A204.1 (cell line): ENCODE results near the gene RGS11.

Experiments
- FAIRE-seq: peaks from 2 replicates; lab custom pipeline; 2012; peaks lifted over from hg19 to GRCh38; lab: Jason Lieb, UNC

The RGS11 gene

GRCh38 chr16:275786-276232 lies at the start of gene RGS11:
Gene RGS11, minus strand, starts transcription at chr16:275944. Its CDS starts 33 bp downstream, at chr16:275911.
- no peak for FAIRE-seq

- FAIRE-seq = no peak
Measured at GRCh38 chr16:324451-325334, 48.9 kb upstream of the RGS11 start.

GRCh38 chr16:324201-324450 lies 48.4 kb upstream of the RGS11 start:
- no peak for FAIRE-seq

- no peak for FAIRE-seq
Measured at GRCh38 chr16:322476-323143, 46.9 kb upstream of the RGS11 start.

- no peak for FAIRE-seq
Measured at GRCh38 chr16:321532-321931, 45.8 kb upstream of the RGS11 start.

GRCh38 chr16:320206-320605 lies 44.5 kb upstream of the RGS11 start:
- FAIRE-seq = no peak

GRCh38 chr16:318628-319027 lies 42.9 kb upstream of the RGS11 start:
- no peak for FAIRE-seq

- FAIRE-seq = no peak
Measured at GRCh38 chr16:317583-317982, 41.8 kb upstream of the RGS11 start.

- no peak for FAIRE-seq
Measured at GRCh38 chr16:316741-317464, 41.2 kb upstream of the RGS11 start.

GRCh38 chr16:314795-315299 lies 39.1 kb upstream of the RGS11 start:
- no peak for FAIRE-seq

GRCh38 chr16:314351-314750 lies 38.6 kb upstream of the RGS11 start:
- FAIRE-seq = no peak

- FAIRE-seq = no peak
Measured at GRCh38 chr16:311725-312124, 36.0 kb upstream of the RGS11 start.

GRCh38 chr16:309476-309875 lies 33.7 kb upstream of the RGS11 start:
- FAIRE-seq = no peak

GRCh38 chr16:307691-308312 lies 32.1 kb upstream of the RGS11 start:
- FAIRE-seq = no peak

- FAIRE-seq = no peak
Measured at GRCh38 chr16:306911-307370, 31.2 kb upstream of the RGS11 start.

GRCh38 chr16:305916-306626 lies 30.3 kb upstream of the RGS11 start:
- FAIRE-seq = no peak

GRCh38 chr16:303760-304505 lies 28.2 kb upstream of the RGS11 start:
- no peak for FAIRE-seq

GRCh38 chr16:301950-302349 lies 26.2 kb upstream of the RGS11 start:
- no peak for FAIRE-seq

- no peak for FAIRE-seq
Measured at GRCh38 chr16:301235-301634, 25.5 kb upstream of the RGS11 start.

GRCh38 chr16:297832-298231 lies 22.1 kb upstream of the RGS11 start:
- FAIRE-seq = no peak
